ENCODE results near the gene CLSTN2. TPM values are rescaled to one million over a fixed set of nuclear protein-coding genes. Genes with fewer than 3 reads are reported as not detected.
A peak's percentile ranks its signal among the peaks of the same experiment; 100 is the strongest.

The CLSTN2 gene
- total and polyA plus RNA-seq, 2 of the 8 experiments (the other 6 are each of a cell fraction or from before 2014, with no cell fraction given) = 0.39 to 0.52 TPM

DNA sequence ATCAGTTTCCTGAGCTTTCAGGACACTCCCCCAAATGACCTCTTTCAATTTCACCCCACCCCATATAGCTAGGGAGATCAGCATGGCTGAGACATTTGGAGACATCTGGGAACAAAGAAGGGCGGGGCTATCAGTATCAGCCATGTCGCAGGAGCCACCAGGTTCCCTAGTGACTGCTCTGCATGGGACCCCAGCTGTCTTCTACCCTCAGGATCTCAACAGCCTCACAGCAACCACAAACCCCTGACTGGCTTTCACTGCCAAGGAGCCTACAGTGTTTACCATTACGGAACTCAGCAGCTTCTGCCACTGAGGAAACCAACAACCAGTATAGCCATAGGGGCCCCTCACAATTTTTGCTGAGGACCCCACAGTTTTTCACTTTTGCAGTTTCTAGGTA is 473.3 kb downstream of the CLSTN2 start:
- H3K14ac ChIP-seq (ENCODE audit: insufficient read length) = no peak overlapping the region
- POLR2A ChIA-PET (ENCODE audit: partially characterized antibody) = no interaction called here
- WGBS, 2 experiments (ENCODE audit: extremely low coverage in 1 of 2, insufficient coverage in 1 of 2, insufficient read length in 1 of 2, insufficient replicate concordance in 2 of 2, low coverage in 1 of 2, low lambda C conversion rate in 2 of 2, missing lambda C conversion rate in 1 of 2) = 88% methylated on average over 3 of the region's 3 CpGs; no CpG with 5 or more reads in 1 of the 2 experiments

More for the DNA sequence above, 473.3 kb downstream of the CLSTN2 start:
- H4K20me1 ChIP-seq (replicated peaks in 1 of 2; ENCODE audit: control insufficient read depth in 1 of 2, insufficient read depth in 2 of 2, low read length in 2 of 2) = no peaks in the 10 kb centered on the region
- H3K36me3 ChIP-seq (ENCODE audit: control insufficient read depth in 2 of 4, insufficient read depth in 4 of 4, low read length in 3 of 4) = no peaks in the 10 kb centered on the region; a peak in 1 of 8 replicates
- no peak overlapping the region for H2BK12ac ChIP-seq (ENCODE audit: low read depth, low read length)
- no peaks in the 10 kb centered on the region for H3K23me2 ChIP-seq (ENCODE audit: low read depth, low read length)
- no peak overlapping the region for H2BK5ac ChIP-seq (ENCODE audit: low read depth, low read length)
- no peak overlapping the region for H3K9ac ChIP-seq (replicated peaks in 1 of 4; ENCODE audit: extremely low read depth in 1 of 4, low read depth in 3 of 4, low read length in 3 of 4)
- no peak overlapping the region for H3K23ac ChIP-seq (ENCODE audit: insufficient read length)
- no peak overlapping the region for H3K4ac ChIP-seq (replicated peaks; ENCODE audit: insufficient read length, low read depth, low read length)
- no peak overlapping the region for H4K91ac ChIP-seq (replicated peaks; ENCODE audit: insufficient read length, low read length)
- H2BK15ac ChIP-seq (ENCODE audit: low read length) = no peak overlapping the region
- CTCF ChIA-PET (ENCODE audit: partially characterized antibody) = interaction anchor here (1.0 to 2.0 kb wide), 7 partner anchors 9 to 279 kb away, joined by 3 to 5 read pairs (median 4); no protein-coding TSS in a partner anchor
- H3K27ac ChIP-seq (ENCODE audit: low read depth, low read length) = no peak overlapping the region
- H2BK20ac ChIP-seq (ENCODE audit: low read length) = no peak overlapping the region
- no peak overlapping the region for H2AFZ ChIP-seq (ENCODE audit: low read length)
- no peak for TF ChIP-seq SP1 (IDR thresholded peaks at IDR 0.05; ENCODE audit: low read depth, low read length)
- TF ChIP-seq RFX5 (IDR thresholded peaks at IDR 0.05; ENCODE audit: borderline replicate concordance, low read depth, low read length) = no peak
- TF ChIP-seq ATF3 (IDR thresholded peaks at IDR 0.05; ENCODE audit: insufficient read depth, low read depth, low read length) = no peak
- no peak for TF ChIP-seq SIX5 (IDR thresholded peaks at IDR 0.05; ENCODE audit: low read depth, low read length)
- no peak for TF ChIP-seq MAFK (IDR thresholded peaks at IDR 0.05; ENCODE audit: low read depth, low read length)
- no peak overlapping the region for H3K4me2 ChIP-seq (ENCODE audit: insufficient read depth in 1 of 2, low read depth in 2 of 2, low read length in 2 of 2)
- no peaks in the 10 kb centered on the region for H3K79me1 ChIP-seq (ENCODE audit: low read depth, low read length)
- DNase-seq (ENCODE audit: low read depth in 1 of 2, low spot score in 2 of 2) (no peak), FAIRE-seq (no peak)
- H3K56ac ChIP-seq (replicated peaks; ENCODE audit: insufficient read length, low read depth, low read length) = no peak overlapping the region
- no peaks in the 10 kb centered on the region for H3K4me1 ChIP-seq (replicated peaks in 1 of 4; ENCODE audit: control insufficient read depth in 3 of 4, insufficient read depth in 4 of 4, low read length in 3 of 4)
- no peaks in the 10 kb centered on the region for H3K79me2 ChIP-seq (ENCODE audit: control insufficient read depth in 1 of 2, insufficient read depth in 2 of 2, low read length in 2 of 2)
- 0 out of 2 replicates have a peak overlapping the region, but pooled peaks have one; percentile 28 for H4K8ac ChIP-seq (ENCODE audit: extremely low read depth, insufficient read depth, low read length)
- H3K27me3 ChIP-seq (replicated peaks in 1 of 4; ENCODE audit: control insufficient read depth in 3 of 4, extremely low read depth in 1 of 4, insufficient read depth in 3 of 4, low read length in 3 of 4) = no peaks in the 10 kb centered on the region
- no peak overlapping the region for H3K18ac ChIP-seq (ENCODE audit: extremely low read depth, low read length)
- H2AK5ac ChIP-seq (ENCODE audit: low read depth, low read length) = no peak overlapping the region
- no peak overlapping the region for H3K4me3 ChIP-seq (ENCODE audit: extremely low read depth in 1 of 4, insufficient read depth in 2 of 4, low read depth in 3 of 4, low read length in 4 of 4)
- H4K5ac ChIP-seq (ENCODE audit: insufficient read length, low read depth, low read length) = no peak overlapping the region
- no peaks in the 10 kb centered on the region for H3K9me3 ChIP-seq (ENCODE audit: insufficient read depth in 2 of 2, low read depth in 1 of 2, low read length in 1 of 2)
- H2BK120ac ChIP-seq (replicated peaks; ENCODE audit: low read depth, low read length) = no peak overlapping the region

All from H1 (cell line).